ENCODE measurements around the gene PRRC2B.

GRCh38 chr9:131370638-131371037 is 23.2 kb upstream of the PRRC2B start:
- TF ChIP-seq, protein P1, sequence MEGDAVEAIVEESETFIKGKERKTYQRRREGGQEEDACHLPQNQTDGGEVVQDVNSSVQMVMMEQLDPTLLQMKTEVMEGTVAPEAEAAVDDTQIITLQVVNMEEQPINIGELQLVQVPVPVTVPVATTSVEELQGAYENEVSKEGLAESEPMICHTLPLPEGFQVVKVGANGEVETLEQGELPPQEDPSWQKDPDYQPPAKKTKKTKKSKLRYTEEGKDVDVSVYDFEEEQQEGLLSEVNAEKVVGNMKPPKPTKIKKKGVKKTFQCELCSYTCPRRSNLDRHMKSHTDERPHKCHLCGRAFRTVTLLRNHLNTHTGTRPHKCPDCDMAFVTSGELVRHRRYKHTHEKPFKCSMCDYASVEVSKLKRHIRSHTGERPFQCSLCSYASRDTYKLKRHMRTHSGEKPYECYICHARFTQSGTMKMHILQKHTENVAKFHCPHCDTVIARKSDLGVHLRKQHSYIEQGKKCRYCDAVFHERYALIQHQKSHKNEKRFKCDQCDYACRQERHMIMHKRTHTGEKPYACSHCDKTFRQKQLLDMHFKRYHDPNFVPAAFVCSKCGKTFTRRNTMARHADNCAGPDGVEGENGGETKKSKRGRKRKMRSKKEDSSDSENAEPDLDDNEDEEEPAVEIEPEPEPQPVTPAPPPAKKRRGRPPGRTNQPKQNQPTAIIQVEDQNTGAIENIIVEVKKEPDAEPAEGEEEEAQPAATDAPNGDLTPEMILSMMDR (IDR thresholded peaks at IDR 0.05), result no peak
- no peak for TF ChIP-seq POLR2A (IDR thresholded peaks at IDR 0.05)
- TF ChIP-seq POLR2AphosphoS5 (IDR thresholded peaks at IDR 0.05), result no peak

Data from transverse colon (tissue), 4 donors.